ENCODE data around the gene FUBP1. TPM values are rescaled to one million over a fixed set of nuclear protein-coding genes. Genes with fewer than 3 reads are reported as not detected.

Gene FUBP1
- polyA plus RNA-seq, 1 of the 3 experiments (the other 2 are of a cell fraction) = 64.1 TPM

- Histone ChIP-seq H3K27ac (ENCODE audit: low read depth in 2 of 2, low read length in 1 of 2) (no peak overlapping the region), H3F3A (replicated peaks; ENCODE audit: insufficient read depth) (peaks cover 18% of the 10 kb centered on the region), H3K4me3 (ENCODE audit: low read depth in 2 of 2, low read length in 1 of 2) (no peak overlapping the region), H3K4me2 (no peak overlapping the region), H3K36me3 (replicated peaks in 1 of 2; ENCODE audit: control insufficient read depth in 1 of 2, insufficient read depth in 2 of 2, low read length in 1 of 2) (peaks cover 6 to 63% of the 10 kb centered on the region in 2 experiments), H3K9ac (no peak overlapping the region), H3K9me2 (no peaks in the 10 kb centered on the region), H3K4me1 (ENCODE audit: control insufficient read depth in 1 of 2, insufficient read depth in 2 of 2, low read depth in 1 of 2, low read length in 1 of 2) (no peaks in the 10 kb centered on the region; a peak in 2 of 4 replicates), H3K79me2 (ENCODE audit: insufficient read depth) (no peaks in the 10 kb centered on the region), H3K27me3 (ENCODE audit: insufficient read depth) (no peaks in the 10 kb centered on the region), H4K20me1 (ENCODE audit: insufficient read depth) (no peaks in the 10 kb centered on the region), H2AFZ (ENCODE audit: low read depth) (no peak overlapping the region), H3K9me3 (no peaks in the 10 kb centered on the region)
- POLR2A ChIA-PET = no interaction called here
- DNase-seq = no peak
- 83% methylated on average over 13 of the region's 13 CpGs for WGBS (ENCODE audit: low lambda C conversion rate)
- CTCF ChIA-PET = no interaction called here
- TF ChIP-seq NFIC (IDR thresholded peaks at IDR 0.05; ENCODE audit: borderline replicate concordance) (no peak), MXI1 (IDR thresholded peaks at IDR 0.05; ENCODE audit: low read depth, low read length) (no peak), EP300 (IDR thresholded peaks at IDR 0.05; ENCODE audit: borderline replicate concordance in 1 of 2, low read depth in 1 of 2, low read length in 1 of 2) (no peak), POLR2AphosphoS5 (IDR thresholded peaks at IDR 0.05; ENCODE audit: low read depth, low read length) (no peak), FOXM1 (IDR thresholded peaks at IDR 0.05; ENCODE audit: low read depth) (no peak), IRF3 (IDR thresholded peaks at IDR 0.05; ENCODE audit: low read depth, low read length) (no peak)
- TF ChIP-seq, protein P1, sequence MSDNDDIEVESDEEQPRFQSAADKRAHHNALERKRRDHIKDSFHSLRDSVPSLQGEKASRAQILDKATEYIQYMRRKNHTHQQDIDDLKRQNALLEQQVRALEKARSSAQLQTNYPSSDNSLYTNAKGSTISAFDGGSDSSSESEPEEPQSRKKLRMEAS (IDR thresholded peaks at IDR 0.05; ENCODE audit: low read depth) = no peak
Measured at GRCh38 chr1:77926561-77927357, 52.1 kb downstream of the FUBP1 start.

DNA sequence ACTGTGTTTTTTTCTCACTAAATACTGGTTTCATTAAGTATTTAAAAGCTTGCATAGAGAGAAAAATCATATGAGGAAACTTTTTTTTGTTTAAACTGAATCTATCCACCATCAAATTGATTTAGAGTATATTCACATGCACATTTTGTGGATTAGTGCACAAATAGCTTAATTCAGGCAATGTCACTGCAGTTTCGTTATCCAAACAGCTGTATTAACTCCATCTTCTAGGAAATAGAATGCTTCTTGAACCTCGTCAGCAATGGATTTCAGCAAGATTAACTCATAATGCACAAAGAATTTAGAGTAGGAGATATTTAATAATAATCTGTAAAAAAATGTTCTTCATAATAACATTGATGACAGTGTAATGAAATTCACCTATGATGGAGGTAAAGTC is 52.9 kb downstream of the FUBP1 start:
- DNase-seq = no peak
- no peaks in the 10 kb centered on the region for H3K9me3 ChIP-seq
- no peak overlapping the region for H3K4me2 ChIP-seq
- H3K27ac ChIP-seq (ENCODE audit: low read depth in 2 of 2, low read length in 1 of 2) = peak overlapping the region; percentile 5 to 41; a peak in 2 of 4 replicates
- H3F3A ChIP-seq (replicated peaks; ENCODE audit: insufficient read depth) = peaks cover 18% of the 10 kb centered on the region
- H3K4me1 ChIP-seq (ENCODE audit: control insufficient read depth in 1 of 2, insufficient read depth in 2 of 2, low read depth in 1 of 2, low read length in 1 of 2) = no peaks in the 10 kb centered on the region; a peak in 2 of 4 replicates
- H3K9me2 ChIP-seq = no peaks in the 10 kb centered on the region
- WGBS (ENCODE audit: low lambda C conversion rate) = 66% methylated on average over 2 of the region's 2 CpGs
- no peak overlapping the region for H3K9ac ChIP-seq
- H3K36me3 ChIP-seq (replicated peaks in 1 of 2; ENCODE audit: control insufficient read depth in 1 of 2, insufficient read depth in 2 of 2, low read length in 1 of 2) = peaks cover 6 to 64% of the 10 kb centered on the region in 2 experiments
- H3K4me3 ChIP-seq (ENCODE audit: low read depth in 2 of 2, low read length in 1 of 2) = no peak overlapping the region
- no peaks in the 10 kb centered on the region for H3K27me3 ChIP-seq (ENCODE audit: insufficient read depth)
- ChIA-PET CTCF (no interaction called here), POLR2A (no interaction called here)
- no peaks in the 10 kb centered on the region for H3K79me2 ChIP-seq (ENCODE audit: insufficient read depth)
- H2AFZ ChIP-seq (ENCODE audit: low read depth) = no peak overlapping the region
- H4K20me1 ChIP-seq (ENCODE audit: insufficient read depth) = no peaks in the 10 kb centered on the region
- TF ChIP-seq SIN3A (IDR thresholded peaks at IDR 0.05; ENCODE audit: borderline replicate concordance, low read depth, low read length) (no peak), FOXM1 (IDR thresholded peaks at IDR 0.05; ENCODE audit: low read depth) (no peak), NFIC (IDR thresholded peaks at IDR 0.05; ENCODE audit: borderline replicate concordance) (no peak), GATA2 (CRISPR knock-in tag; IDR thresholded peaks at IDR 0.05) (no peak), NRF1 (IDR thresholded peaks at IDR 0.05; ENCODE audit: low read depth, low read length) (no peak), RCOR1 (IDR thresholded peaks at IDR 0.05; ENCODE audit: low read length) (no peak), MXI1 (IDR thresholded peaks at IDR 0.05; ENCODE audit: low read depth, low read length) (no peak), POLR2AphosphoS5 (IDR thresholded peaks at IDR 0.05; ENCODE audit: low read depth, low read length) (no peak)
- TF ChIP-seq, protein P2, sequence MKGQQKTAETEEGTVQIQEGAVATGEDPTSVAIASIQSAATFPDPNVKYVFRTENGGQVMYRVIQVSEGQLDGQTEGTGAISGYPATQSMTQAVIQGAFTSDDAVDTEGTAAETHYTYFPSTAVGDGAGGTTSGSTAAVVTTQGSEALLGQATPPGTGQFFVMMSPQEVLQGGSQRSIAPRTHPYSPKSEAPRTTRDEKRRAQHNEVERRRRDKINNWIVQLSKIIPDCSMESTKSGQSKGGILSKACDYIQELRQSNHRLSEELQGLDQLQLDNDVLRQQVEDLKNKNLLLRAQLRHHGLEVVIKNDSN (IDR thresholded peaks at IDR 0.05; ENCODE audit: borderline replicate concordance, low read depth) = no peak
